ENCODE data around the gene HAUS5.
A peak's percentile ranks its signal among the peaks of the same experiment; 100 is the strongest.

HAUS5 gene

DNA sequence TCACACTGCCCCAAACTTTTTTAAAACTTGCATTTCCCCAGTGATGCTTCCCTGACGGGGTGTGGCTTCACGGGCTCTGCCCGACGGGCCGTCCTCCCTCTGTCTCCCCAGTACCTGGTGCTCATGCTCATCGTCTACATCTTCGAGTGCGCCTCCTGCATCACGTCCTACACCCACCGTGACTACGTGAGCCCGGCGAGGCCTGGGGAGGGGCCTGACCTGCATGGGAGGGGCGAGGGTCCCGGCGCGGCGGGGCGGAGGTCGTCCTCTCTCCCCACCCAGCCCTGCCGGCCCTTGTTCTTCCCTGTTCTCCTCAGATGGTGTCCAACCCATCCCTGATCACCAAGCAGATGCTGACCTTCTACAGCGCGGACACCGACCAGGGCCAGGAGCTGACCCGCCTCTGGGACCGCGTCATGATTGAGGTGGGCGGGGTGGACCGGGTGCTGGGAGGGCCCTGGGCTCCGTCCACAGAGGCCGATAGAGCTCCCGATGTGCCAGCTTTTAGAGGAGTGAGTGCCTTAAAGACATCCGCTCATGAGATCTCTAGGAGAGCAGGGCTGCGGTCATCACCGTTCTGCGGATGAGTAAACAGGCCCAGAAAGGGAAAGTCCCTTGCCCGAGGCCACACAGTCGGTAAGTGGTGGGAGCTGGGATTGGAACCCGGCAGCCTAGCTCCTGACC, 60.7 kb downstream of the HAUS5 start:
- DNase-seq (ENCODE audit: low spot score): peak; percentile 87
